ENCODE results near the gene NPHS1. TPM values are rescaled to one million over a fixed set of nuclear protein-coding genes. Genes with fewer than 3 reads are reported as not detected.
A peak's percentile ranks its signal among the peaks of the same experiment; 100 is the strongest.

The NPHS1 gene
- total and polyA plus RNA-seq, 4 experiments from 2014 or later, result not detected

GRCh38 chr19:35777961-35778360, 74.3 kb downstream of the NPHS1 start:
- Mint-ChIP-seq H3K4me3 (peak overlapping the region in 5 of 8 donors; percentile 15 to 54 (median 35)), H3K36me3 (peaks cover 3 to 21% of the 10 kb centered on the region in 2 donors), H3K9me3 (no peaks in the 10 kb centered on the region), H3K27me3 (no peaks in the 10 kb centered on the region), H3K27ac (peak overlapping the region in 1 of 7 donors; percentile 80), H3K4me1 (peaks cover 11 to 36% (median 20%) of the 10 kb centered on the region in 4 donors)
- POLR2A ChIA-PET (ENCODE audit: partially characterized antibody), result interaction anchor here (1.4 kb wide), 1 partner anchor 38 kb away, joined by 3 read pairs; no protein-coding TSS in a partner anchor
- Histone ChIP-seq H3K4me3 (ENCODE audit: low read length in 2 of 2) (no peak overlapping the region), H3K4me1 (ENCODE audit: insufficient read depth, low read length) (peaks cover 15% of the 10 kb centered on the region), H3K27ac (ENCODE audit: low read depth, low read length) (no peak overlapping the region), H3K36me3 (ENCODE audit: insufficient read depth, low read length) (peaks cover 8% of the 10 kb centered on the region), H3K9me3 (ENCODE audit: control insufficient read depth in 1 of 2, low read length in 2 of 2) (no peaks in the 10 kb centered on the region), H3K27me3 (ENCODE audit: insufficient read depth, low read length) (no peaks in the 10 kb centered on the region)
- CTCF ChIA-PET (ENCODE audit: partially characterized antibody), result no interaction called here
- intact Hi-C loops (cut with micrococcal nuclease), result no loop called here
- DNase-seq, result no peak

- Mint-ChIP-seq H3K9me3 (no peaks in the 10 kb centered on the region), H3K36me3 (peaks cover 0 to 19% of the 10 kb centered on the region in 2 donors), H3K27ac (peak overlapping the region in 3 of 7 donors; percentile 2 to 48 (median 39)), H3K27me3 (no peaks in the 10 kb centered on the region), H3K4me1 (peaks cover 11 to 37% (median 20%) of the 10 kb centered on the region in 4 donors), H3K4me3 (peak overlapping the region; percentile 29 to 80 (median 62))
- Histone ChIP-seq H3K4me1 (ENCODE audit: insufficient read depth, low read length) (peaks cover 15% of the 10 kb centered on the region), H3K27ac (ENCODE audit: low read depth, low read length) (no peak overlapping the region), H3K9me3 (ENCODE audit: control insufficient read depth in 1 of 2, low read length in 2 of 2) (no peaks in the 10 kb centered on the region), H3K27me3 (ENCODE audit: insufficient read depth, low read length) (no peaks in the 10 kb centered on the region), H3K4me3 (ENCODE audit: low read length in 2 of 2) (no peak overlapping the region), H3K36me3 (ENCODE audit: insufficient read depth, low read length) (peaks cover 8% of the 10 kb centered on the region)
- CTCF ChIA-PET (ENCODE audit: partially characterized antibody), result interaction anchor here (1.1 kb wide), 1 partner anchor 85 kb away, joined by 4 read pairs; no protein-coding TSS in a partner anchor
- POLR2A ChIA-PET (ENCODE audit: partially characterized antibody), result interaction anchor here (0.7 to 1.4 kb wide), 2 partner anchors 32 to 37 kb away, joined by 3 read pairs; partner anchors contain the start of genes PSENEN and U2AF1L4
- intact Hi-C loops (cut with micrococcal nuclease), result no loop called here
- DNase-seq, result peak in 1 of 5 donors; percentile 5
These were observed 75.0 kb downstream of the NPHS1 start for GRCh38 chr19:35777086-35777841.

- peaks cover 15% of the 10 kb centered on the region for H3K4me1 ChIP-seq (ENCODE audit: insufficient read depth, low read length)
- peaks cover 2% of the 10 kb centered on the region for H3K36me3 ChIP-seq (ENCODE audit: insufficient read depth, low read length)
- peaks cover 0 to 13% of the 10 kb centered on the region in 2 donors for H3K36me3 Mint-ChIP-seq
- intact Hi-C loops (cut with micrococcal nuclease), result no loop called here
- no peak overlapping the region for H3K27ac ChIP-seq (ENCODE audit: low read depth, low read length)
- CTCF ChIA-PET (ENCODE audit: partially characterized antibody), result interaction anchor here (1.1 kb wide), 1 partner anchor 84 kb away, joined by 4 read pairs; no protein-coding TSS in a partner anchor
- peak overlapping the region; percentile 66 to 80 (median 75) for H3K4me3 Mint-ChIP-seq
- no peak for DNase-seq
- H3K27ac Mint-ChIP-seq, result peak overlapping the region in 4 of 7 donors; percentile 39 to 78 (median 64)
- H3K27me3 Mint-ChIP-seq, result no peaks in the 10 kb centered on the region
- no peaks in the 10 kb centered on the region for H3K27me3 ChIP-seq (ENCODE audit: insufficient read depth, low read length)
- no peaks in the 10 kb centered on the region for H3K9me3 ChIP-seq (ENCODE audit: control insufficient read depth in 1 of 2, low read length in 2 of 2)
- no peaks in the 10 kb centered on the region for H3K9me3 Mint-ChIP-seq
- H3K4me1 Mint-ChIP-seq, result peaks cover 11 to 37% (median 20%) of the 10 kb centered on the region in 4 donors
- peak overlapping the region in 1 of 2 donors; percentile 21 for H3K4me3 ChIP-seq (ENCODE audit: low read length in 2 of 2)
- POLR2A ChIA-PET (ENCODE audit: partially characterized antibody), result interaction anchor here (0.7 kb wide), 1 partner anchor 31 kb away, joined by 3 read pairs; the partner anchor contains the start of genes PSENEN and U2AF1L4
These were observed 76.1 kb downstream of the NPHS1 start for GRCh38 chr19:35776102-35776788.

Other genes starting within 250 kb of the NPHS1 start
- 10 to 100 TPM; 28.2 to 29.3 TPM for gene HAUS5, start 239.8 kb downstream of the NPHS1 start, total RNA-seq
- 1 to 10 TPM; 7.8 to 9.4 TPM for gene HAUS5, start 239.8 kb downstream of the NPHS1 start, polyA plus RNA-seq
- 10 to 100 TPM; 53.0 to 55.8 TPM for gene RBM42, start 223.5 kb downstream of the NPHS1 start, total RNA-seq
- 10 to 100 TPM; 42.9 to 61.0 TPM for gene RBM42, start 223.5 kb downstream of the NPHS1 start, polyA plus RNA-seq
- 1 to 10 TPM in 1 of 2 experiments, not detected in 1; 1.3 TPM for gene ETV2, start 210.8 kb downstream of the NPHS1 start, total RNA-seq
- 1 to 10 TPM; 1.1 to 1.2 TPM for gene ETV2, start 210.8 kb downstream of the NPHS1 start, polyA plus RNA-seq
- 100 to 1,000 TPM; 212 to 250 TPM for gene COX6B1, start 204.2 kb downstream of the NPHS1 start, total RNA-seq
- 100 to 1,000 TPM; 747 to 810 TPM for gene COX6B1, start 204.2 kb downstream of the NPHS1 start, polyA plus RNA-seq
- gene UPK1A, start 186.0 kb downstream of the NPHS1 start, total RNA-seq, result under 1 TPM; 0.55 to 0.72 TPM
- not detected for gene UPK1A, start 186.0 kb downstream of the NPHS1 start, polyA plus RNA-seq
- gene ZBTB32, start 147.9 kb downstream of the NPHS1 start, total RNA-seq, result under 1 TPM; 0.49 to 0.50 TPM
- under 1 TPM in 1 of 2 donors, not detected in 1; 0.45 TPM for gene ZBTB32, start 147.9 kb downstream of the NPHS1 start, polyA plus RNA-seq
- gene KMT2B, start 134.5 kb downstream of the NPHS1 start, total RNA-seq, result 10 to 100 TPM; 83.4 to 84.3 TPM
- 1 to 10 TPM in 1 of 2 donors, not detected in 1; 2.8 TPM for gene KMT2B, start 134.5 kb downstream of the NPHS1 start, polyA plus RNA-seq
- gene IGFLR1, start 110.1 kb downstream of the NPHS1 start, total RNA-seq, result 100 to 1,000 TPM; 119 to 124 TPM
- 10 to 100 TPM; 93.9 to 99.5 TPM for gene IGFLR1, start 110.1 kb downstream of the NPHS1 start, polyA plus RNA-seq
- gene U2AF1L4, start 107.1 kb downstream of the NPHS1 start, total RNA-seq, result 10 to 100 TPM; 60.5 to 65.2 TPM
- gene U2AF1L4, start 107.1 kb downstream of the NPHS1 start, polyA plus RNA-seq, result 10 to 100 TPM; 48.7 to 50.9 TPM
- 10 to 100 TPM; 27.2 TPM for gene PSENEN, start 106.9 kb downstream of the NPHS1 start, total RNA-seq
- 10 to 100 TPM; 84.6 to 89.9 TPM for gene PSENEN, start 106.9 kb downstream of the NPHS1 start, polyA plus RNA-seq
- gene LIN37, start 103.9 kb downstream of the NPHS1 start, total RNA-seq, result 10 to 100 TPM; 26.3 to 29.4 TPM
- 10 to 100 TPM in 1 of 2 donors, 1 to 10 TPM in 1; 8.3 to 13.3 TPM for gene LIN37, start 103.9 kb downstream of the NPHS1 start, polyA plus RNA-seq
- gene HSPB6, start 95.5 kb downstream of the NPHS1 start, total RNA-seq, result not detected
- gene HSPB6, start 95.5 kb downstream of the NPHS1 start, polyA plus RNA-seq, result not detected
- 10 to 100 TPM; 45.1 to 46.5 TPM for gene PROSER3, start 94.3 kb downstream of the NPHS1 start, total RNA-seq
- 10 to 100 TPM in 1 of 2 donors, 1 to 10 TPM in 1; 2.0 to 11.8 TPM for gene PROSER3, start 94.3 kb downstream of the NPHS1 start, polyA plus RNA-seq
- gene ARHGAP33, start 76.9 kb downstream of the NPHS1 start, total RNA-seq, result 10 to 100 TPM; 15.8 to 19.4 TPM
- gene ARHGAP33, start 76.9 kb downstream of the NPHS1 start, polyA plus RNA-seq, result under 1 TPM in 1 of 2 donors, not detected in 1; 0.29 TPM
- gene PRODH2, start 39.7 kb downstream of the NPHS1 start, total RNA-seq, result not detected
- not detected for gene PRODH2, start 39.7 kb downstream of the NPHS1 start, polyA plus RNA-seq
- gene KIRREL2, start 4.4 kb upstream of the NPHS1 start, total RNA-seq, result not detected
- under 1 TPM in 1 of 2 donors, not detected in 1; 0.08 TPM for gene KIRREL2, start 4.4 kb upstream of the NPHS1 start, polyA plus RNA-seq
- gene APLP1, start 16.1 kb upstream of the NPHS1 start, total RNA-seq, result not detected
- under 1 TPM in 1 of 2 donors, not detected in 1; 0.70 TPM for gene APLP1, start 16.1 kb upstream of the NPHS1 start, polyA plus RNA-seq
- 10 to 100 TPM; 36.6 to 50.0 TPM for gene NFKBID, start 48.0 kb upstream of the NPHS1 start, total RNA-seq
- gene NFKBID, start 48.0 kb upstream of the NPHS1 start, polyA plus RNA-seq, result 1 to 10 TPM; 1.3 to 7.1 TPM
- gene HCST, start 50.0 kb upstream of the NPHS1 start, total RNA-seq, result 10 to 100 TPM; 66.2 to 75.2 TPM
- gene HCST, start 50.0 kb upstream of the NPHS1 start, polyA plus RNA-seq, result 100 to 1,000 TPM; 567 to 684 TPM
- gene TYROBP, start 55.8 kb upstream of the NPHS1 start, total RNA-seq, result 10 to 100 TPM; 12.7 to 17.3 TPM
- 1 to 10 TPM; 2.3 to 2.5 TPM for gene TYROBP, start 55.8 kb upstream of the NPHS1 start, polyA plus RNA-seq
- 10 to 100 TPM; 15.7 to 16.3 TPM for gene LRFN3, start 83.9 kb upstream of the NPHS1 start, total RNA-seq
- 1 to 10 TPM in 1 of 2 donors, under 1 TPM in 1; 0.45 to 2.4 TPM for gene LRFN3, start 83.9 kb upstream of the NPHS1 start, polyA plus RNA-seq
- gene SDHAF1, start 142.7 kb upstream of the NPHS1 start, total RNA-seq, result 10 to 100 TPM; 25.7 to 25.8 TPM
- 10 to 100 TPM; 21.9 to 41.3 TPM for gene SDHAF1, start 142.7 kb upstream of the NPHS1 start, polyA plus RNA-seq
- 1 to 10 TPM; 4.8 to 5.0 TPM for gene SYNE4, start 156.3 kb upstream of the NPHS1 start, total RNA-seq
- gene SYNE4, start 156.3 kb upstream of the NPHS1 start, polyA plus RNA-seq, result under 1 TPM in 1 of 2 donors, not detected in 1; 0.25 TPM
- 10 to 100 TPM; 50.9 to 51.0 TPM for gene ALKBH6, start 161.7 kb upstream of the NPHS1 start, total RNA-seq
- 10 to 100 TPM; 20.8 to 21.0 TPM for gene ALKBH6, start 161.7 kb upstream of the NPHS1 start, polyA plus RNA-seq
- 1 to 10 TPM; 2.4 TPM for gene CLIP3, start 180.4 kb upstream of the NPHS1 start, total RNA-seq
- gene CLIP3, start 180.4 kb upstream of the NPHS1 start, polyA plus RNA-seq, result 1 to 10 TPM in 1 of 2 donors, under 1 TPM in 1; 0.37 to 1.5 TPM
- 1 to 10 TPM; 5.1 to 7.0 TPM for gene THAP8, start 201.8 kb upstream of the NPHS1 start, total RNA-seq
- 1 to 10 TPM; 4.0 to 8.6 TPM for gene THAP8, start 201.8 kb upstream of the NPHS1 start, polyA plus RNA-seq
- gene WDR62, start 202.4 kb upstream of the NPHS1 start, total RNA-seq, result 1 to 10 TPM; 1.3 to 1.7 TPM
- under 1 TPM in 1 of 2 donors, not detected in 1; 0.08 TPM for gene WDR62, start 202.4 kb upstream of the NPHS1 start, polyA plus RNA-seq

Data from CD4-positive, alpha-beta memory T cell (primary cell).